Measurements from ENCODE around the gene ZBTB32.
A peak's percentile ranks its signal among the peaks of the same experiment; 100 is the strongest.

The ZBTB32 gene

GRCh38 chr19:35695895-35696422 lies 8.4 kb upstream of the ZBTB32 start:
- DNase-seq (ENCODE audit: low read depth, low spot score), result no peak

- DNase-seq (ENCODE audit: low read depth, low spot score), result no peak
These were observed 7.5 kb upstream of the ZBTB32 start for GRCh38 chr19:35696835-35697234.

GRCh38 chr19:35702223-35703012 lies 1.9 kb upstream of the ZBTB32 start:
- DNase-seq (ENCODE audit: low read depth, low spot score), result peak; percentile 99

- DNase-seq (ENCODE audit: low read depth, low spot score), result no peak
These were observed 1.0 kb upstream of the ZBTB32 start for GRCh38 chr19:35703343-35703742.

GRCh38 chr19:35708391-35708790 lies 4.0 kb downstream of the ZBTB32 start:
- DNase-seq (ENCODE audit: low read depth, low spot score), result no peak

- no peak for DNase-seq (ENCODE audit: low read depth, low spot score)
These were observed 6.7 kb downstream of the ZBTB32 start for GRCh38 chr19:35710784-35711723.

DNA sequence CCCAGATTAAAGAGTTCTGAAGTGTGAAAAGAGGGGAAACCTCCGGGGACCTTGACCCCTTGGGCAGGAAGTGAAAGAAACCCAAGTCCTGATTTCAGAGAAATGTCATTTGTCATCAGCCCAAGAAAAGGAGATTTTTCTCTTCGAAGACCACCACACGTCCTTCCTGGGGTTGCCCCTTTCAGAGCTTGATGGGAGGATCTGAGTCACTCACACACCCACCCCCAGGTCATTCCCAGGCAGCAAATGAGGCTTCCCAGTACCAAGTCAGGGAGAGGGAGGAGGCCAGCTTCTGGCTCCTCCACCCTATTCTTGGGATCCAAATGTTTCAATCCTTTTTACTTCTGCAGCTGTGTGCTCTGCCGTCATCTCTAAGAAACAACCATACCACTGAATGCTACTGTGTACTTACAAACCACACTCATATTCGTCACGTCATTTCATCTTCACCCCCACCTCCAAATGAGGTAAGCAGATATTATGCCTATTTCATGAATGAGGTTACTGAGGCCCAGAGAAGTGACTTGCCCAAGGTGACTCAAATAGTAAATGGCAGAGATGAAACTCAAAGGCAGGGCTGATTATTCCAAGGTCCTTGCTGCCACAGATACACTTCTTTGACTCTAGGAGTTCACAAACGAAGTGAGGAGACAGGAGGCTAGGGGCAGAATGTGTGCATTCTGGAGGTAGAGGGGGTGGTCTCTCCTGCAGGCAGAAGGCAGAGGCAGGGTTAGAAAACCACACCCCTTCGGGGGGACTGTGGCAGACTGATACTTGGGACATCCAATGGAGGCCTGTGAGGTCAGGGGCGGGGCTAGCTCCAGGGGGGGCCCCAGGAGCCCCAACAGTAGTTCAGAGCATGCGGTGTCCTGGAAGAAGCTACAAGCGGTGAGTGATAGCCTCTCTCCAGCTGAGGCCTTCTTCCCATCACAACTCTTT lies 8.5 kb downstream of the ZBTB32 start:
- DNase-seq (ENCODE audit: low read depth, low spot score), result no peak

DNA sequence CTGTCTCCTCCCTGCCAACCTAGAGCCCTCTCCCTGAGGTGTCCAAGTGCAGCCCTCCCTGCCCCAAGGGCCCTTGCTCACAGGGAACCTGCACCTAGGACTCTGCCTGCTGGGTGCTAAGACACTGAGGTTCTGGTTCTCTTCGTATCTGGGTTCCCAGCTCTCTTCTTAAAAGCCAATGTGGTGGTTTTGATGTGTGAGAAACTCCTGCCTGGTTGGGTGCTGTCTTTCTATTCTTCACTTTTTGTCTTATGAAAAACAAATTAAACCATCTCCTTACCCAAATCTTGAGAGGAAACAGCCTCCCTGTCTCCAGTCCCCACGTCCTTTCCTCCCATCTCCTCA lies 9.1 kb downstream of the ZBTB32 start:
- DNase-seq (ENCODE audit: low read depth, low spot score), result no peak

- DNase-seq (ENCODE audit: low read depth, low spot score), result no peak
These were observed 9.6 kb downstream of the ZBTB32 start for GRCh38 chr19:35713904-35714495.

- DNase-seq (ENCODE audit: low read depth, low spot score), result no peak
These were observed 10.4 kb downstream of the ZBTB32 start for GRCh38 chr19:35714601-35715354.

GRCh38 chr19:35715355-35715809 lies 11.0 kb downstream of the ZBTB32 start:
- DNase-seq (ENCODE audit: low read depth, low spot score), result no peak

GRCh38 chr19:35715981-35716800 lies 11.8 kb downstream of the ZBTB32 start:
- DNase-seq (ENCODE audit: low read depth, low spot score), result no peak

- peak; percentile 98 for DNase-seq (ENCODE audit: low read depth, low spot score)
These were observed 12.7 kb downstream of the ZBTB32 start for GRCh38 chr19:35716801-35717664.

- DNase-seq (ENCODE audit: low read depth, low spot score), result no peak
These were observed 13.4 kb downstream of the ZBTB32 start, which contains the start of gene KMT2B for GRCh38 chr19:35717665-35718344. Gene KMT2B (plus strand): TSS chr19:35718003. CDS start chr19:35718019, 16 bp downstream.

DNA sequence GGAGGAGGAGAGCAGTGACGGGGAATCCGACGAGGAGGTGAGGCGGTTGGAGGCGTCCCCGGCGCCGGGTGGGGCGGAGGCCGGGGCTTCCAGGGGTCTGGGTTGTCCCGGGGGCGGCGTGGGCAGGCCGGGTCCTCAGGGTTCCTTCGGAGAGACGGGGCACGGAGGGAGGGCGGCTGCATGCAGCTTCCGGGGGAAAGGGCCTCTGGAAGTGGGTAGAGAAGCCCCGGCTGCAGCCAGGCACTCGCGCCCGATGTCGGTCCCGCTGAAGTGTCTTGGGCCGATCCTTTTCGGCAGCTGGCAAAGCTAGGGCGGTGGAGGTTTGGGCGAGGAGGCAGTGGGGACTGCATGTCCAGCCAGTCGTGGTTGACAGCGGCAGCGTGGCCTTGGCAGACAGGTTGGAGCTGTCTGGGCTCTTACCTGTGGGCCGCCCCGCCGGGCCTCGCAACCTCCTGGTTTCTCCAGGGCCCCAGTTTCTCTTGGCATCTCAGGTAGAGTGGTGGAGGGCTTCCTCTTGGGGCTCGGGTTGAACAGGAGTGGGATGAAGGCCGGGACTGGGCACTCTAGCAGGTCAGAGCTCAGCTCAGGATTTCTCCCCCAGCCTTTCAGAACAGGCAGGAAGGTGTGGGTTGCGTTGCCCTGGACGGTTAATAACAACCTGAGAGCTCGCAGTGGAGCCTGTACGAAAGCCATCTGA lies 14.1 kb downstream of the ZBTB32 start:
- DNase-seq (ENCODE audit: low read depth, low spot score), result no peak

- no peak for DNase-seq (ENCODE audit: low read depth, low spot score)
These were observed 15.2 kb downstream of the ZBTB32 start for GRCh38 chr19:35719402-35720162.

Data from iPS DF 19.7 (cell line).